Bone marrow (tissue), 2 donors: Measurements from ENCODE around the gene PLEKHG4B.
"Not testable (repeated sequence)": the region's sequence is repeated elsewhere in the genome, so short reads cannot be mapped to it uniquely, and the experiment has no call there.

ENCODE experiments used
- DNase-seq, 2 donors: peaks; one replicate each; lab custom pipeline; 2025; lab: John Stamatoyannopoulos, UW

Gene PLEKHG4B, protein sequence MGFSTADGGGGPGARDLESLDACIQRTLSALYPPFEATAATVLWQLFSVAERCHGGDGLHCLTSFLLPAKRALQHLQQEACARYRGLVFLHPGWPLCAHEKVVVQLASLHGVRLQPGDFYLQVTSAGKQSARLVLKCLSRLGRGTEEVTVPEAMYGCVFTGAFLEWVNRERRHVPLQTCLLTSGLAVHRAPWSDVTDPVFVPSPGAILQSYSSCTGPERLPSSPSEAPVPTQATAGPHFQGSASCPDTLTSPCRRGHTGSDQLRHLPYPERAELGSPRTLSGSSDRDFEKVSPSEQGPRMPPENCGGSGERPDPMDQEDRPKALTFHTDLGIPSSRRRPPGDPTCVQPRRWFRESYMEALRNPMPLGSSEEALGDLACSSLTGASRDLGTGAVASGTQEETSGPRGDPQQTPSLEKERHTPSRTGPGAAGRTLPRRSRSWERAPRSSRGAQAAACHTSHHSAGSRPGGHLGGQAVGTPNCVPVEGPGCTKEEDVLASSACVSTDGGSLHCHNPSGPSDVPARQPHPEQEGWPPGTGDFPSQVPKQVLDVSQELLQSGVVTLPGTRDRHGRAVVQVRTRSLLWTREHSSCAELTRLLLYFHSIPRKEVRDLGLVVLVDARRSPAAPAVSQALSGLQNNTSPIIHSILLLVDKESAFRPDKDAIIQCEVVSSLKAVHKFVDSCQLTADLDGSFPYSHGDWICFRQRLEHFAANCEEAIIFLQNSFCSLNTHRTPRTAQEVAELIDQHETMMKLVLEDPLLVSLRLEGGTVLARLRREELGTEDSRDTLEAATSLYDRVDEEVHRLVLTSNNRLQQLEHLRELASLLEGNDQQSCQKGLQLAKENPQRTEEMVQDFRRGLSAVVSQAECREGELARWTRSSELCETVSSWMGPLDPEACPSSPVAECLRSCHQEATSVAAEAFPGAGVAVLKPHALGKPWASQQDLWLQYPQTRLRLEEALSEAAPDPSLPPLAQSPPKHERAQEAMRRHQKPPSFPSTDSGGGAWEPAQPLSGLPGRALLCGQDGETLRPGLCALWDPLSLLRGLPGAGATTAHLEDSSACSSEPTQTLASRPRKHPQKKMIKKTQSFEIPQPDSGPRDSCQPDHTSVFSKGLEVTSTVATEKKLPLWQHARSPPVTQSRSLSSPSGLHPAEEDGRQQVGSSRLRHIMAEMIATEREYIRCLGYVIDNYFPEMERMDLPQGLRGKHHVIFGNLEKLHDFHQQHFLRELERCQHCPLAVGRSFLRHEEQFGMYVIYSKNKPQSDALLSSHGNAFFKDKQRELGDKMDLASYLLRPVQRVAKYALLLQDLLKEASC (N-terminal part only)

DNA sequence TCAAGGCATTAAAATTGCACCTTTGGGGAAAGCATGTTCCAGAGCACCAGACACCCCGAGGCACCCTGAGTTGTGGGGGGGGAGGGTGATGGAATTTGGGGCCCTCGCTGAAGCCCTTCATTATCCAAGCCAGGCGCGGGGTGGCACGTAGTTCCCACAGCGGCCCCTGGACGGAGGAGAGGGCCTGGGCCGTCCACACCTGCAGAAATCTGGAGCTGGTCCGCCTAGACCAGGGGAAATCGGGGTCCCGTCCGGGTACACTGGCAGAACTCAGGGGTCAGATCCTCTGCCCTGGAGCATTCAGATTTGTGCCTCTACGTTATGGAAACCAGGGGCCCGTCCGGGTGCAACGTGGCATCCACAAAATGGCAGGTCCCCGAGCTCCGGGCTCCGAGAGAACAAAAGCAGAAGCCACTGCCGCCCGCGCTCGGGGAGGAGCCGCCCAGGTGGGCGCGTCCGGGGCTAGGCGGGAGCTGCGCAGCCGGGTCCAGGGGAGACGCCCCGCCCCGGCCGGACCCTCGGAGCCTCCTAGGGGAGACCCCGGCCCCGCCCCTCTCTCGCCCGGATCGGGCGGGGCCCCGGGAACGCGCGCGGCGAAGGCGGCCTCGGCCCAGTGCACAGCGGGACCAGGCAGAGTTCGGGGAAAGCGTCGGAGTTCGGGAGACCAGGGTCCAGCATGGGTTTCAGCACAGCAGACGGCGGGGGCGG is at the start of gene PLEKHG4B:
Gene PLEKHG4B (plus strand): TSS at position 613 of the 708 bp plus-strand sequence. CDS start 64 bp downstream, at position 677.
- DNase-seq: no peak

DNA sequence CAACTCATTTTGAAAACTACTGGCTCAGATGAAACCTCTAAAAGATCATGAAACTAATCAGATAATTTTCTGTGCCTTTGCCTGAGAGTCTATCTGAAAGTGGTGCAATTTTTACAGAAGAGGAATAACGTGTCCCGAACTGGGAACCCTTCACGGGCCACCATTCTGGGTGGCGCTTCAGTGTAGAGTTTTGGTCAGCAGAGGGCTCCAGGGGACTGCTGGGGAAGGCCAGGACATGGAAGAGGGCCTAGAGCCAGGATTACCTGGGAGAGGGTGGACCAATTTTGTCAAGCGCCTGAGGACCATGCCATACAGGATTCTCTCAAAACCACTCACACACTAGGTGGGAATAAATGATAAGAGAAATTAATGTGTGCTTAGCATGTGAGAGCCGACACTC is 49.7 kb upstream of the PLEKHG4B start:
- DNase-seq: no peak

DNA sequence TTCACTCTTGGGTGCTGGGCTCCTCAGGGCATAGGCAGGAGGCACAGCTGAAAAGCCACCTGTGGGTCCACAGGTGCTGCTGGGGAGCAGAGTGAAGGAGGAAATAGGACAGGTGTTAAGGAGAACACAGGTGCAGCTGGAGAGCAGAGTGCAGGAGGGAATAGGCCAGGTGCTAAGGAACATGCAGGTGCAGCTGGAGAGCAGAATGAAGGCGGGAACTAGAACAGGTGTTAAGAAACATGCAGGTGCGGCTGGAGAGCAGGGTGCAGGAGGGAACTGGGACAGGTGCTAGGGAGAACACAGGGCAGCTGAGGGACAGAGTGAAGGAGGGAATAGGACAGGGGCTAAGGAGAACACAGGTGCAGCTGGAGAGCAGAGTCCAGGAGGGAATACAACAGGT is 43.8 kb upstream of the PLEKHG4B start:
- no peak for DNase-seq

DNA sequence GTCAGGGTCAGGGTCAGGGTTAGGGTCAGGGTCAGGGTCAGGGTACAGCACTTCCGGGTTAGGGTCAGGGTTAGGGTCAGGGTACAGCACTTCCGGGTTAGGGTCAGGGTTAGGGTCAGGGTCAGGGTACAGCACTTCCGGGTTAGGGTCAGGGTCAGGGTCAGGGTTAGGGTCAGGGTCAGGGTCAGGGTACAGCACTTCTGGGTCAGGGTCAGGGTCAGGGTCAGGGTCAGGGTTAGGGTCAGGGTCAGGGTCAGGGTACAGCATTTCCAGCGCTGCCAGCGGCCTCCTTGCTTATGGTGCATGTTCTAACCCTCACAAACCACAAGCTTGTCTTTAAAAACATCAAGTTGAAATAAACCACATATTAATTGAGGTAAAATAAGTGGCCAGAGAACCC is 42.4 kb upstream of the PLEKHG4B start:
- not testable (repeated sequence) for DNase-seq

DNA sequence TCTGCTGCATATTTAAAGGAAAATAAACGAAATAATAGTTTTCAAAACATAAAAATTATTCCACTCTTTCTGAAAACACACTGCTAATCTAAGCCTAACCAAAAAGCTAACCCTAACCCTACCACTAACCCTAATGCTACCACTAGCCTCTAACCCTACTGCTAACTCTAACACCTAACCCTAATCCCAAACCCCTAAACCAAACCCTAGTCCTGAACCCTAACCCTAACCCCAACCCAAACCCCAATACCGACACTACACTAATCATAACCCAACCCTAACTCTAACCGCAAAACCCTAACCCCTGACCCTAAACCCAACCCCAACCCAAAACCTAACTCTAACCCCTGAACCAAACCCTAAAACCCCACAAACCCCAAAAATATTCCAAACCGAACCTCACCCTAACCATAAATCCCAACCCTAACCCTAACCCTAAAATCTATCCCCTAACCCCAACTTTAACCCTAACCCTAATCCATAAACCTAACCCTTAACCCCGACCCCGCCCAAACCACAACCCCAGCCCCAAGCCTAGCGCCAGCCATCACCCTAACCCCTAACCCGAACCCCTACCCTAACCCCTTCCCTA is 41.9 kb upstream of the PLEKHG4B start:
- no peak for DNase-seq

DNA sequence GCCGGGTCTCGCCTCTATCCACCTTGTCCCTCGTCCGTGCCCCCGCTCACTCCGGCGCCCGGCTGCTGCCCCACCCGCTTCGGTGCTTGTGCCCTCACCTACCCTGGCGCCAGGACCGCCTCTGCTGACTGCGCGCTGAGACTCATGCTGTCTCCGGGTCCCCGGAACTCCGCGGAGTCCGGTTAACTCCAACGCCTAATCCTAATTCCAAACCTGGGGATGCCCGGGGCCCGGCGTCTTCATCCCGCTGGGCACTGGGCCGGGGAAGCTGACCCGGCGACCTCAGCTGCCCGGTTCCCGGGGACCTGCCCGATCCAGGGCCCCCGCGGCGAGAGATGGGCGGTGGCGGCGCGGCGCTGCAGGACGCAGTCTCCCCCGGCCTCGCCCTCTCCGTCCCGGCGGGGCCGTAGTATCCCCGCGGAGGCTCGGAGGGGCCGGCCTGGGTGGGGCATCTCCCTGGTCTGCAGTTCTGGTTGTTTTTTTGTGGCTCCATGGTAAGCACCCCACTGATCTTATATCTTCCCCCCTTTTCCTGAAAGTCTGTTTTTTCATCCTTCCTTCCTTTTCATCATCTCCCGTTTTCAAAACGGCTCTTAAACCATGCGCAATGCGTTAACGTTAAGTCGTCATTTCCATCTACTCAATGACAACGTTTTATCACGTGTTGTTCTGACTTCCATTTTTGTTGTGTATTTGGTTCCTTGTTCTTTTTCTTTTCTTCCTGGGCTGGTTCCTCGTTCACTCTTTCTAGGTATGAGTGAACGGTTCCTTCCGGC is 41.1 kb upstream of the PLEKHG4B start:
- DNase-seq: no peak

DNA sequence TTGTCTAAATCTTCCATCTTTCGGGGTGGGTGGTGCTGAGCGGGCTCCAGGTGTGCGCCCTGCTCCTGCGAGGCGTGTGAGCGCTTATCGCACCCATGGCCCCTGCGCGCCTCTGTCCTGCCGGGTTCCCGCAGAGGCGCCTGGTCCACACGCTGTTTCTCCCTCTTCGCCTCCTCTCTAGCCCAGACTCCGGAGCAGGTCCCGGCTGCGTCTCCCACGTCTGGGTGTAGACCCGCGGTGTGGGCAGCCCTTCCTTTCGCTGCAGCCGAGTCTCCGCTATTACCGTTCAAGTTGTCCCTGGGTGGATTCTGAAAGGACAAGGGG is 40.5 kb upstream of the PLEKHG4B start:
- no peak for DNase-seq

DNA sequence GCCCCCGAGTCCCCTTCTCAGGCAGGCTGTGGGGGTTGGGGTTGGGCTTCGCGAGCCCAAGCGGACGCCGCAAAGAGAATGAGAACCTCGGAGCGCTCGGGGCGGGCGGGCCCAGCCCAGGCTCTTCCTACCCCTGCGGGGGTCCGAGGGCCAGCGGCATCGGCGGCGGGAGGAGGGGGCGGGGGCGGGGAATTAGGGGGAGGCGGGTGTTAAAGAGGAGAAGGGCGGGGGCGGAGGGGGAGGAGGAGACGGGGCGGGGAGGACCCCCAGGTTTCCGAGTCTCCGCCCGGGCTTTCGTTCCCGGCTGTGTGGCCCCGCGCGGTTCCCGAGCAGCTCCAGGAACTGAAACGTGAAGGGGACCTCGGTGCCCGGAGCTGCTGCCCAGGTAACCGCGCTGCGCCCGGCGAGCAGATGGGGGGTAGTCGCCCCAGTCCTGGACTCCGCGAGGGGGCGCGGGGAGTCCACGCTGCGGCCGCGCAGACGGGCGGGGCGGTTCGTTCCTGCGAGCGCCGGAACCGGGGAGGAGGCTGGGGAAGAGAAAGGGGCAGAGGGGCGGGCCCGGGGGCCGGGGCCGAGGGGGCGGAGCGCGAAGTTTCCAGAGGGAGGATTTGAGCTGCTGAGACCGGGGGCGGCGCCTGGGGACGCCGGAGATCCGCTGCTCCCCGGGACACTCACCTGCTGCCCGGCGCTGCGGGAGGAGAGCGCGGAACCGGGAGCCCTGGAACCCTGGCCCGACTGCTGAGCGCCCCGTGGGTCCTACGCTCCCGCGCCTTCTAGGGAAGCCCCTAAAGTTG is 38.4 kb upstream of the PLEKHG4B start:
- no peak for DNase-seq

DNA sequence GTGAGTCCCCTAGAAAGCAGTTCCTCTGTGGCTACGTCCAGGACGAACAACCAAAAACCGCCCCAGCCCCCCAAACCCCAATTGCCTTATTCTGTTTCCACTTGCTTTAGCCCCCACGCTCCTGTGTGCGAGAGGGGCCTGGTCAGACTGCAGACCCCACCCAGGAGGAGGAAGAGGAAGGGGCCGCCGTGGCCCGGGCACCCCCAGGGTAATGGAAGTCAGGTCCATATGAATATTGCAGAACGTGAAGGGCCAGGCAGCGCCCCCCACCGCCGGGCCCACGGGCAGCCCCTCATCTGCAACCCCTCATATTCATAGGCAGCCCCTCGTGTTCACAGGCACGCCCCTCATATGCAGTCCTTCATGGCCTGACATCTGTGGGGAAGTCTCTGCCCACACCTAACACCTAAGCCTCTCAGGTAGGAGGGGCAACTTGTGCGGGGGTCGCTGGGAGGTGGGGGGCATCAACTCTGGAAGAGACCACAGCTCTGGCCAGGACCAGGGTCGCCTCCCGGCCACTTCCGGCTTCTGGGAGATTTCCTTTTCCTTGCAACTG is 37.7 kb upstream of the PLEKHG4B start:
- no peak for DNase-seq

DNA sequence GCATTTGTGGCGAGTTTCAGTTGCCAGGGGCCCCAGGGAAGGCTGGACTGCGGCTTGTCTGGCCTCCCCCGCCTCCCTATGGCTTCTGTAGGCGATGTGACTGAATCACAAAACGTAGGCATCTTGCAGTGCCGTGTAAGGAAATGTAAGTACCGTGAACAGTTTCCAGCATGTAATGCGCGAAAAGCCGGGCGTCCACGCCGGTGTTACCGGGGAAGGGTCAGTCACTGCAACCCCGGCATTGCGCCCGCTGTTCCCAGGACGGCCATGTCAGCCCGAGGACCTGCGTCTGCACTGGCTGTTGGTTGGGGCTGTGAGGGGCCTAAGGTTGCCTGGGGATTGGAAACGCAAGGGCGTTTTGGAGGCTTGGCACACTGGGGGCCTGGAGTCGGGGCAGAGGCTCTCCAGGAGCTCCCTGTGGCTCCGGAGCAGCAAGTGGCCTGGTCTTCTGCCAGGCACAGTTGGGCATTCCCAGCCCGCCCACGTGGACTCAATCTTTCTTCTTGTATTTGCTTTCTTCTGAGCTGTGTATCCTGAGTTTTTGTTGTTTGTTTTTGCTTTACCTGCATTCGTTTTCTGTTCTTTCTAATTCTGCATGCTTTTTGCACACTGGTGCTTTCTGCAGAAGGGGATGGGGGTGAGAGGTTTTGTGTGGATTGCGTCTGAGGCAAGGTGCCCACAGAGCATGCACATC is 36.9 kb upstream of the PLEKHG4B start:
- DNase-seq: no peak

DNA sequence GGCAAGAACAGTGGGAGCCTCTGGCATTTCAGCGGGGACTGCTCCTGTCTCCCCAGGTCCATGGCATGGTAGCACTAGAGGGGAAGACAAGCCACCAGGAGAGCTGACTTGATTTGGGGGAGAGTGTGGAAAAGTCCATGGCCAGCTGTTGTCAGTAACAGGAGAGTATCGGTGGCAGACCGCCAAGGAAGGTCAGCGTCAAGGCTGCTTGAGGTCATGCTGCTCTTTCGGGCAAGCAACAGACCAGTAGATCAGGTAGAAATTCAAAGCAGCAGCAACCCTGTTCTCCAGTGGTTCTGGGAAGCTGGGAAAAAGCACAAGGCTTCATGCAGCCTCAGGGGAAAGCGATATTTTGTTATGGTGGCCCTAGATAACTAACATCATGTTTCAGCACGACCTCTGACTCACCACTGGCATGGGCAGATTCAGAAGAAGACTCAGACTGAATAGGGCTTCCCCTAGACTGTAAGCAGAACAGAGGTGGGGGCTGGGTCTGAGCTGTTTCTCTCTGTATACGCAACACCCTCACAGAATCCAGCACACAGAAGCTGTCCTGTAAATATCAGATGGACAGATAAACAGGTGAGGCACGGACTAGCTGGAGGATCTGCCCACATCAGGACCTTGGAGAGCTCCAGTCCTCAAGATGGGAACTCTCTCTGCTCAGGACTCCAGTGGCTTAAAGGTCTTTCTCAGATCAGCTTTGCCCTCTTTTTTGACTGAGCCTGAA is 35.2 kb upstream of the PLEKHG4B start:
- no peak for DNase-seq

DNA sequence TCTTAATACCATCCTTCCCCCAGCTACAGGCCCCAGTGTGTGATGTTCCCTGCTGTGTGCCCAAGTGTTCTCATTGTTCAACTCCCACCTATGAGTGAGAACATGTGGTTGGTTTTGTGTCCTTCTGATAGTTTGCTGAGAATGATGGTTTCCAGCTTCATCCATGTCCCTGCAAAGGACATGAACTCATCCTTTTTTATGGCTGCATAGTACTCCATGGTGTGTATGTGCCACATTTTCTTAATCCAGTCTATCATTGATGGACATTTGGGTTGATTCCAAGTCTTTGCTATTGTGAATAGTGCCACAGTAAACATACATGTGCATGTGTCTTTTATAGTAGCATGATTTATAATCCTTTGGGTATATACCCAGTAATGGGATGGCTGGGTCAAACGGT is 31.7 kb upstream of the PLEKHG4B start:
- DNase-seq: not testable (repeated sequence)

DNA sequence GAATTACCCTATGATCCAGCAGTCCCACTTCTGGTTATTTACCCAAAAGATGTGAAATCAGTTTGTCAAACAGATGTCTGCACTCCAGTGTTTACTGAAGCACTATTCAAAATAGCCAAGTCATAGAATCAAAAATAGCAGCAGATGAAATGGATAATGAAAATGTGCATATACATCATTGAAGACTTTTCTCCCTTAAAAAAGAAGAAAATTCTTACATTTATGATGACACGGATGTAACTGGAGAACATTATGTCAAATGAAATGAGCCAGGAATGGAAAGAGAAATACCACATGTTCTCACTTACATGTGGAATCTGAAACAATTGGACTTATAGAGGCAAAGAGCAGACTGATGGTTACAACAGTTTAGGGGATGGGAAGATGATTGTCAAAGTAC is 21.5 kb upstream of the PLEKHG4B start:
- no peak for DNase-seq

DNA sequence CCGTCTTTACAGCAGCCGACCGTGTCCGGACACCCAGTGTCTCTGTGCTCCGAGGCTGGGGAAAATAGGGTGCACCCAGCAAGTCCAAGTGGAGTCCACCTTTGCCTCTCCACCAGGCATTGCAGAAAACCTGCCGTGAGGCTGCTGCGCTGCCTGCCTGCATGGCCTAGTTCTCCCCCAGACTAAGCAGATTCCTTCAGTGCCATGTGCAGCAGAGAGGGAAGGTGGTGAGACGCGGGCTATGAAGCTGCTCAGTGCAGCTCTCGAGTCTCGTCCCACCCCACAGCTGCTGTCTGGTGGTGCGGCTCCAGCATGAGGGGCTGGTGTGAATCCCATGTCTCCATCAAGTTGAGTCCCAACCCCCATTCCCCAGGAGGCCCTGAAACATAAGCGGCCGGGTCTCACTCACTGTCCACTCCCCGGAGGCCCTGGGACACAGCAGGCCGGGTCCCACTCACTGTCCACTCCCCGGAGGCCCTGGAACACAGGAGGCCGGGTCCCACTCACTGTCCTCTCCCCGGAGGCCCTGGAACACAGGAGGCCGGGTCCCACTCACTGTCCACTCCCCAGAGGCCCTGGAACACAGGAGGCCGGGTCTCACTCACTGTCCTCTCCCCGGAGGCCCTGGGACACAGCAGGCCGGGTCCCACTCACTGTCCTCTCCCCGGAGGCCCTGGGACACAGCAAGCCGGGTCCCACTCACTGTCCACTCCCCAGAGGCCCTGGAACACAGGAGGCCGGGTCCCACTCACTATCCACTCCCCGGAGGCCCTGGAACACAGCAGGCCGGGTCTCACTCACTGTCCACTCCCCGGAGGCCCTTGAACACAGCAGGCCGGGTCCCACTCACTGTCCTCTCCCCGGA is 19.4 kb upstream of the PLEKHG4B start:
- DNase-seq: not testable (repeated sequence)

DNA sequence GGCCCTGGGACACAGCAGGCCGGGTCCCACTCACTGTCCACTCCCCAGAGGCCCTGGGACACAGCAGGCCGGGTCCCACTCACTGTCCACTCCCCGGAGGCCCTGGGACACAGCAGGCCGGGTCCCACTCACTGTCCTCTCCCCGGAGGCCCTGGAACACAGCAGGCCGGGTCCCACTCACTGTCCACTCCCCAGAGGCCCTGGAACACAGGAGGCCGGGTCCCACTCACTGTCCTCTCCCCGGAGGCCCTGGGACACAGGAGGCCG is 18.9 kb upstream of the PLEKHG4B start:
- DNase-seq: not testable (repeated sequence)

DNA sequence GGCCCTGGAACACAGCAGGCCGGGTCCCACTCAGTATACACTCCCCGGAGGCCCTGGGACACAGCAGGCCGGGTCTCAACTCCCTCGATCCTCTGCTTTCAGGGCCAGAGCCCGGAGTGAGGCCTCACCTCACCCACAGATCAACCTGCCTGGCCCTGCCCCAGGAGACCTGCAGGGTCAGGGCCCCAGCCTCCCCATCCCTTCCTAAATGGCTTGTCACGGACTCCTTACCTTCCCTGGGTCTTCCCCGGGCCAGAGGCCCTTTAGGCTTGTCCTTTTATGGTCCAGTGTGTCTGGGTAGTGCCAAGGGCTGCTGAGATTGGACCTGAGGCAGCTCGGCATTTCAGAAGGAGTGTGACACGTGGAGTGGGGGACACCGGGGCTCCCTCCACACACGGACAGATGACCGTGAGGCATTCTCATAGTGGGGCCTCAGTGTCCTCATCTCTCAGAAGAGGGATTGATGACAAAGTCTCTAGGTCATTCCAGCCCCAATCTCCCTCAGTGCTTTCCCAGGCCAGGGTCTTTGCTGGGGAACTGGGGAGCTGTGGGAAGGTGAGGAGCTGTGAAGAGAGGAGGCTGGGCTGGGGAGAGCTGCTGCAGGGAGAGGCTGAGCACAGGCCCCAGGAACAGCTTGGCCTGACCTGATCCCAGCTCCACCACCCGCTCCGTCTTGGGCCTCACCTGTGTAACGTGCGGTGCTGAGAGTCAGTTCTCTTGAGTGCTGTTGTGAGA is 18.0 kb upstream of the PLEKHG4B start:
- DNase-seq: no peak
